ENCODE data around the gene DYNLL1. TPM values are rescaled to one million over a fixed set of nuclear protein-coding genes. Genes with fewer than 3 reads are reported as not detected.
"Not testable (repeated sequence)": the region's sequence is repeated elsewhere in the genome, so short reads cannot be mapped to it uniquely, and the experiment has no call there.

DYNLL1 gene
- total and polyA plus RNA-seq, 4 donors, result 101 to 275 (median 183) TPM

DNA sequence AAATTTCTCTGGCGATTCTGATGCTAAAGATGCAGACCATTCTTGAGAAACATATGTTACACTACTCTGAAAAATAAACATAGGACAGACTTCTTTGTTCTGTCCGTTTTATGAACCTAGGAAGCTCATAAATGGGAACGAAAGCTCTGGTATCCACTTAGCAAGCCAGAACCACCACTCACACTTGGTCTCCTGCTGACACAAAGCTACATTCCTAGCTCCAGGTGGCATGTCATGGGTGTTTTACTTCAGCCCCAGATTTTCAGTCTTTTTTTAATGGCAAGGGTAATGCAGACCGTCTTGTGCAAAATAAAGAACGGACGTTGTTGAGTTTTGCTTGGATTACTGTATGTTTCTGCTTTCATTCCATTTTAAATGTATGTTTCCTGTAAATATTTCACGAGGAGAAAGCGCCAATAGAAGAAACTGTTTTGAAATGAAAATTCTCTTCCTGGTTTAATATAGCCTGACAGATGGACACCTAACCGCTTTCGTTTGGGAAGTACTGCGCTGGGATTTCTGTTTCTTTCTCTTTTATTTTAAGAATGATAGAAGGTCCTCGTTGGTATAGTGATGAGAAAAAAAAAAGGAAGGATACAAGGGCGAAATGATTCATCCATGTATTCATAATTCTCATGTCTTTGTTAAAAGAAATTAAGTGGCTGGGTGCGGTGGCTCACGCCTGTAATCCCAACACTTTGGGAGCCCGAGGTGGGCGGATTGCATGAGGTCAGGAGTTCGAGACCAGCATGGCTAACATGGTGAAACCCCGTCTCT is 33.9 kb downstream of the DYNLL1 start:
- TF ChIP-seq, protein P1, sequence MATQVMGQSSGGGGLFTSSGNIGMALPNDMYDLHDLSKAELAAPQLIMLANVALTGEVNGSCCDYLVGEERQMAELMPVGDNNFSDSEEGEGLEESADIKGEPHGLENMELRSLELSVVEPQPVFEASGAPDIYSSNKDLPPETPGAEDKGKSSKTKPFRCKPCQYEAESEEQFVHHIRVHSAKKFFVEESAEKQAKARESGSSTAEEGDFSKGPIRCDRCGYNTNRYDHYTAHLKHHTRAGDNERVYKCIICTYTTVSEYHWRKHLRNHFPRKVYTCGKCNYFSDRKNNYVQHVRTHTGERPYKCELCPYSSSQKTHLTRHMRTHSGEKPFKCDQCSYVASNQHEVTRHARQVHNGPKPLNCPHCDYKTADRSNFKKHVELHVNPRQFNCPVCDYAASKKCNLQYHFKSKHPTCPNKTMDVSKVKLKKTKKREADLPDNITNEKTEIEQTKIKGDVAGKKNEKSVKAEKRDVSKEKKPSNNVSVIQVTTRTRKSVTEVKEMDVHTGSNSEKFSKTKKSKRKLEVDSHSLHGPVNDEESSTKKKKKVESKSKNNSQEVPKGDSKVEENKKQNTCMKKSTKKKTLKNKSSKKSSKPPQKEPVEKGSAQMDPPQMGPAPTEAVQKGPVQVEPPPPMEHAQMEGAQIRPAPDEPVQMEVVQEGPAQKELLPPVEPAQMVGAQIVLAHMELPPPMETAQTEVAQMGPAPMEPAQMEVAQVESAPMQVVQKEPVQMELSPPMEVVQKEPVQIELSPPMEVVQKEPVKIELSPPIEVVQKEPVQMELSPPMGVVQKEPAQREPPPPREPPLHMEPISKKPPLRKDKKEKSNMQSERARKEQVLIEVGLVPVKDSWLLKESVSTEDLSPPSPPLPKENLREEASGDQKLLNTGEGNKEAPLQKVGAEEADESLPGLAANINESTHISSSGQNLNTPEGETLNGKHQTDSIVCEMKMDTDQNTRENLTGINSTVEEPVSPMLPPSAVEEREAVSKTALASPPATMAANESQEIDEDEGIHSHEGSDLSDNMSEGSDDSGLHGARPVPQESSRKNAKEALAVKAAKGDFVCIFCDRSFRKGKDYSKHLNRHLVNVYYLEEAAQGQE (IDR thresholded peaks at IDR 0.05), result no peak
- no peak for TF ChIP-seq FOXA2 (IDR thresholded peaks at IDR 0.05)
- TF ChIP-seq RAD21 (IDR thresholded peaks at IDR 0.05), result peak in 1 of 2 donors; percentile 10
- TF ChIP-seq TAF1 (conservative IDR thresholded peaks at IDR 0.05), result peak; percentile 42
- Histone ChIP-seq H3K9ac (ENCODE audit: low read depth in 1 of 2, low read length in 2 of 2) (peak overlapping the region; percentile 70 to 84), H3K4me1 (ENCODE audit: control insufficient read depth in 4 of 4, insufficient read depth in 4 of 4, low read length in 3 of 4) (peaks cover 2 to 12% (median 5%) of the 10 kb centered on the region in 4 donors)

DNA sequence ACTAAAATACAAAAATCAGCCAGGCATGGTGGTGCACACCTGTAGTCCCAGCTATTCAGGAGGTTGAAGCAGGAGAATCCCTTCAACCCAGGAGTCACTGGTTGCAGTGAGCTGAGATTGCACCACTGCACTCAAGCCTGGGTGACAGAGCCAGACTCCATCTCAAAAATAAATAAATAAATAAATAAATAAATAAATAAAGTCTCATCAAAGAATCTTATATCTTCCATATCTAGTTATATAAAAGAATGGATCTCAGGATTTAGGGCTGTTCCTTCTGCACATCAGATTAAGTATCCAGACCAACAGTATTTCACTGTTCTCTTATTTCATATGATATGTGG is 34.5 kb downstream of the DYNLL1 start:
- H3K9me3 ChIP-seq (ENCODE audit: control insufficient read depth in 4 of 4, low read length in 3 of 4); H3K36me3 ChIP-seq (ENCODE audit: control insufficient read depth in 4 of 4, insufficient read depth in 3 of 4, low read depth in 1 of 4, low read length in 3 of 4); H3K27me3 ChIP-seq (ENCODE audit: control insufficient read depth in 4 of 4, insufficient read depth in 4 of 4, low read length in 3 of 4); DNase-seq (ENCODE audit: low spot score): not testable (repeated sequence)
- H3K9ac ChIP-seq (ENCODE audit: low read depth in 1 of 2, low read length in 2 of 2), result peak overlapping the region in 1 of 2 donors; percentile 70
- peak overlapping the region in 1 of 2 donors; percentile 26 for H3K27ac ChIP-seq (ENCODE audit: low read depth in 1 of 2, low read length in 2 of 2)
- peaks cover 2 to 12% (median 6%) of the 10 kb centered on the region in 4 donors for H3K4me1 ChIP-seq (ENCODE audit: control insufficient read depth in 4 of 4, insufficient read depth in 4 of 4, low read length in 3 of 4)
- peak overlapping the region in 1 of 3 donors; percentile 77 for H3K4me3 ChIP-seq (ENCODE audit: low read depth in 1 of 3, low read length in 3 of 3)

More for the DNA sequence above, 33.9 kb downstream of the DYNLL1 start:
- Histone ChIP-seq H3K27ac (ENCODE audit: low read depth in 1 of 2, low read length in 2 of 2) (peak overlapping the region; percentile 96 to 99), H3K36me3 (ENCODE audit: control insufficient read depth in 4 of 4, insufficient read depth in 3 of 4, low read depth in 1 of 4, low read length in 3 of 4) (no peaks in the 10 kb centered on the region), H3K27me3 (ENCODE audit: control insufficient read depth in 4 of 4, insufficient read depth in 4 of 4, low read length in 3 of 4) (no peaks in the 10 kb centered on the region), H3K9me3 (ENCODE audit: control insufficient read depth in 4 of 4, low read length in 3 of 4) (no peaks in the 10 kb centered on the region), H3K4me3 (ENCODE audit: low read depth in 1 of 3, low read length in 3 of 3) (peak overlapping the region; percentile 73 to 84 (median 77))
- DNase-seq (ENCODE audit: low spot score), result no peak
- 41% methylated on average over 19 of the region's 19 CpGs for WGBS

DNA sequence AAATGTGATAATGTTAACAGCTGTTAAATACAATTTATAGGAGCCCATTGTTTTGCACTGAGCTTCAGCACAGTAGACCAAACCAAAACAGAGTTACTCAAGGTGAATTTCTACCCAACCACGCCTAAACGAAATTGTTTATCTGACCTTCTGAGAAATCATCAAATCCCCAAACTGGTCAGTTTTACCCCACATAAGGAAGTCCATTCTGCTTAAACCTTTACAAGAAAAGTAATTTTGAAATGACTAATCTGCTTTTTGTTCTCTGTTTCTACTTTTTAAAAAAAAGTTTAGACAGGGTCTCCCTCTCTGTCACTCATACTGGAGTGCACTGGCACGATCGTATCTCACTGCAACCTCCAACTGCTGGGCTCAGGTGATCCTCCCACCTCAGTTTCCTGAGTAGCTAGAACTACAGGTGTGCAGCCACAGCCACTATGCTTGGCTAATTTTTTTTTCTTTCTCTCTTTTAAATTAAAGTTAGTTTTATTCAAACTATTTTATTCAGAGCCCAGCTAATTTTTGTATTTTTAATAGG is 36.9 kb downstream of the DYNLL1 start:
- Histone ChIP-seq H3K27ac (ENCODE audit: low read depth in 1 of 2, low read length in 2 of 2) (no peak overlapping the region), H3K4me3 (ENCODE audit: low read depth in 1 of 3, low read length in 3 of 3) (no peak overlapping the region), H3K27me3 (ENCODE audit: control insufficient read depth in 4 of 4, insufficient read depth in 4 of 4, low read length in 3 of 4) (no peaks in the 10 kb centered on the region), H3K4me1 (ENCODE audit: control insufficient read depth in 4 of 4, insufficient read depth in 4 of 4, low read length in 3 of 4) (peaks cover 5 to 34% (median 25%) of the 10 kb centered on the region in 4 donors), H3K36me3 (ENCODE audit: control insufficient read depth in 4 of 4, insufficient read depth in 3 of 4, low read depth in 1 of 4, low read length in 3 of 4) (no peaks in the 10 kb centered on the region), H3K9ac (ENCODE audit: low read depth in 1 of 2, low read length in 2 of 2) (no peak overlapping the region), H3K9me3 (ENCODE audit: control insufficient read depth in 4 of 4, low read length in 3 of 4) (no peaks in the 10 kb centered on the region)
- 76% methylated on average over 4 of the region's 4 CpGs for WGBS
- TF ChIP-seq JUND (IDR thresholded peaks at IDR 0.05) (no peak), RXRA (IDR thresholded peaks at IDR 0.05) (no peak), SP1 (IDR thresholded peaks at IDR 0.05) (no peak), HNF4G (IDR thresholded peaks at IDR 0.05) (no peak), FOXA1 (IDR thresholded peaks at IDR 0.05) (no peak), HNF4A (conservative IDR thresholded peaks at IDR 0.05) (no peak), EGR1 (IDR thresholded peaks at IDR 0.05; ENCODE audit: low read depth in 2 of 2) (no peak), YY1 (IDR thresholded peaks at IDR 0.05) (no peak), GABPA (IDR thresholded peaks at IDR 0.05 in 1 of 2, conservative IDR thresholded peaks at IDR 0.05 in 1 of 2) (no peak), TAF1 (conservative IDR thresholded peaks at IDR 0.05) (no peak)
- TF ChIP-seq, protein P1 (IDR thresholded peaks at IDR 0.05), result no peak
- TF ChIP-seq, protein P2, sequence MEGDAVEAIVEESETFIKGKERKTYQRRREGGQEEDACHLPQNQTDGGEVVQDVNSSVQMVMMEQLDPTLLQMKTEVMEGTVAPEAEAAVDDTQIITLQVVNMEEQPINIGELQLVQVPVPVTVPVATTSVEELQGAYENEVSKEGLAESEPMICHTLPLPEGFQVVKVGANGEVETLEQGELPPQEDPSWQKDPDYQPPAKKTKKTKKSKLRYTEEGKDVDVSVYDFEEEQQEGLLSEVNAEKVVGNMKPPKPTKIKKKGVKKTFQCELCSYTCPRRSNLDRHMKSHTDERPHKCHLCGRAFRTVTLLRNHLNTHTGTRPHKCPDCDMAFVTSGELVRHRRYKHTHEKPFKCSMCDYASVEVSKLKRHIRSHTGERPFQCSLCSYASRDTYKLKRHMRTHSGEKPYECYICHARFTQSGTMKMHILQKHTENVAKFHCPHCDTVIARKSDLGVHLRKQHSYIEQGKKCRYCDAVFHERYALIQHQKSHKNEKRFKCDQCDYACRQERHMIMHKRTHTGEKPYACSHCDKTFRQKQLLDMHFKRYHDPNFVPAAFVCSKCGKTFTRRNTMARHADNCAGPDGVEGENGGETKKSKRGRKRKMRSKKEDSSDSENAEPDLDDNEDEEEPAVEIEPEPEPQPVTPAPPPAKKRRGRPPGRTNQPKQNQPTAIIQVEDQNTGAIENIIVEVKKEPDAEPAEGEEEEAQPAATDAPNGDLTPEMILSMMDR (IDR thresholded peaks at IDR 0.05; ENCODE audit: low read depth, low read length, missing input control), result no peak
- no peak for DNase-seq (ENCODE audit: low spot score)

Measured in liver (tissue), 9 donors.